ENCODE measurements around the gene CARD9.

CARD9 gene

DNA sequence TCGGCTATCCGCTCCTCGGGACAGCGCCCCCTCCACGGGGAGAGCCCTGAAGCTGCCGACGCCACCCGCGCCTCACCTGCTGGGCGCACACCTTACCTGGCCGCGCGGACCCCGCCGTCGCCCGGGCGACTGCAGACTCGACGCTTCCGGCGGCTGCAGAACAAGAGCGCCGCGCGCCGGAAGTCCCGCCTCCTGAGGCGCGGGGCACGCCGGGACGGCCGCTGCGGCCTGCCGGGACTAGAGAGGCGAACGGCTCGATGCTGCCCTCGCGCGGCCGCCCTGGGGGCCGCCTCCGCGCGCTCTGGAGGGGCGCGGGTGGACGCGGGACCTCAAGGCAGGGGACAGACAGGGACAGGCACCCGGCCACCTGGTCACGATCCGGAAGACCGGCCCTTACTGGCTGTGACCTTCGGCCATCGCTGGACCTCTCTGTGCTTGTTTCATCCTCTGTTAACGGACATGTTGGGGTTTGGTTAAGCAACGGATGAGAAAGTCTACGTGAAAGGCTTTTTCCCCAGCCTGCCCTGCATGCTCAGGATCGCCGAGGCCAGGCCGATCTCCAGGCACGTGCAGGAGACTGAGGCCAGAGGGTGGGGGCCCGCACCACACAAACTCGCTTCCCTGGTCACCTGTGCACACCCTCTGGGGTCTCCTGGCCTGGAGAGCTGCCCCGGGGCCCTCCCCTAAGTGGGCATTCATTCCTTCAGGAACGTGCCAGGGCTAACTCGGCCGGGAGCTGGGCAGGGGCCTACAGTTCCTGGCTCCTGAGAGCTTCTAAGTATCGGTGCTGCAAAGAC, 26.8 kb upstream of the CARD9 start, which contains the start of gene SNAPC4:
Gene SNAPC4 (minus strand): TSS at position 133 of the 797 bp plus-strand sequence. CDS start 1,742 bp downstream, outside the sequence.
- peak; percentile 83 for DNase-seq

DNA sequence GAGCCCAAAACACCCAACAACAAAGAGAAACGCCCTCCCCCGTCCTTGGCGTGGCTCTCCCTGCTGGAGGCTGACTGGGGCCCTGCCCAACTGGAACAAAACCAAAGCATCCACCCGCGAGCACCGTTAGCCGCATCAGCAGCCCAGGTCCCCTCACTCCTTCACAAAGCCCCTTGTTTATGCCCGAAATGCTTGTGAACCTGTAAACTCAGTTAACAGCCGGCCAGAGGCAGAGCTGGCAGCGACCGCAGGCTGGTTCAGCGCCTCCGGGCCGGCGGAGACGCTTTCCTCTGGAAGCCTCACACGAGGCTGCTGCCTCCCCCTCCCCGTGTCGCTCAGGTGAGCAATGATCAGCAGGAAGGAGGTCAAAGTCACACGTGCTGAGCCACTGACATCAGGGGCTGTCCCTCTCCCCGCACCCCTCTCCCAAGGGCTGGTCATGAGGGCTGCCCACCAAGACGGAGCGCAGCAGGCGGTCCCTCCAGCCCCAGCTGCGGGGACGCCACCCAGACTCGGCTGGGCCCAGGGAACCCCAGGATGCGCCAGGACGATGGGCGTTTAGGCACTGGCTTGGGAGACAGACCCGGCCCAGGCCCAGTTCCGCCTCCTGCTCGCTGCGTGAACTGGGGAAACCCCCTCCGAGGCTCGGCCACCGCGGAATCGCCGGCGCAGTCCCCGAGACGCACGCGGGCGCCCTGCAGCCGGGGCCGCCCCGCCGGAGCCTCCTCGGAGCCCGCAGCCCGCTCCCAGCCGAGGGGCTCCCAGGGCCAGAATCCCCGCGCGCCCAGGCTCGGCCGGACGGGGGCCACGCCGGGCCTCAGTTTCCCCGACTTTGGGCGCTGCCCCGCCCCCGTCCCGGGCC, 25.9 kb upstream of the CARD9 start:
- DNase-seq: peak; percentile 20

DNA sequence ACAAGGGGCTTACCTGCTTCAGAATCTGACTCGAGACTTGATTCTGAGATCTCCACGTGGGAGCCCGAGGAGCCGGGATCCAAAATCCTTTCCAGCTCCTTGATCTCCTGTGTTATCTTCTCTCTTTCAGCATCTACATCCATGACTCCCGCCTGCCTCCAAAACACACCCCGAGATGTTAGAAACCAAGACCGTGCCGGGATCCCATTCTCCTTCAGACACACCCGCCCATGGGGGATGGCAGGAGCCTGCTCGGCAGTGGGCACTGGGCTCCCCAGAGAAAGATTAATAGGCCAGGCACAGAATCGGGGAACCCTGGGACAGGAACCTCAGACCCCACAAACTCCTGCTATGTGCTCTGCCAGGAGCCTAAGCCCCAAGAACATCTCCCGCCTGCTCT, 24.8 kb upstream of the CARD9 start:
- DNase-seq: no peak

DNA sequence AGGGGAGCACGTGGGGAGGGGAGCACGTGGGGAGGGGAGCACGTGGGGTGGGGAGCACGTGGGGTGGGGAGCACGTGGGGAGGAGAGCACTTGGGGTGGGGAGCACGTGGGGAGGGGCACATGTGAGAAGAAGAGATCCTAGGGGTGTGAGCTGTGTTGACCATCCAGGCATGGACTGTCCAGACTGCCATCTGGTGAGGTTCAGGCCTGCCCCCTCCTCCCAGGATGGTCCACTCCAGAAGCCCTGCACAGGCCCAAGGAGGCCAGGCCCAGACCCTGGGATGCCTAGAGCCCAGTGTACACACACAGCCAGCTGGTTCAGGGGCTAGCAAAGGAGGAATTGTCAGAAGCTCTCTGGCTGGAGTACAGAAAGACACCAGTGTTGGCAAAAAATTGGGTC, 24.2 kb upstream of the CARD9 start:
- DNase-seq: no peak

DNA sequence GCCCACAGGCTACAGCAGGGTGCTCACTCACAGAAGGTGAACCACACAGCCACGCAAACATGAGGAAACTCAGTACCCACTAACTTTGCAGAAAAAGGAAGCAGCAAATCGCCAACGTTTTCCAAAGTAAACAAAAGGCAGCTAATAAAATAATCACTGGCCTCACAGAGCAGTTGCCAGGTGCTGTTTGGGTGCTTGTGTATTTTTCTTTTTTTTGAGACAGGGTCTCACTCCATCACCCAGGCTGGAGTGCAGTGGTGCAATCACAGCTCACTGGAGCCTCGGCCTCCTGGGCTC, 22.7 kb upstream of the CARD9 start:
- DNase-seq: no peak

DNA sequence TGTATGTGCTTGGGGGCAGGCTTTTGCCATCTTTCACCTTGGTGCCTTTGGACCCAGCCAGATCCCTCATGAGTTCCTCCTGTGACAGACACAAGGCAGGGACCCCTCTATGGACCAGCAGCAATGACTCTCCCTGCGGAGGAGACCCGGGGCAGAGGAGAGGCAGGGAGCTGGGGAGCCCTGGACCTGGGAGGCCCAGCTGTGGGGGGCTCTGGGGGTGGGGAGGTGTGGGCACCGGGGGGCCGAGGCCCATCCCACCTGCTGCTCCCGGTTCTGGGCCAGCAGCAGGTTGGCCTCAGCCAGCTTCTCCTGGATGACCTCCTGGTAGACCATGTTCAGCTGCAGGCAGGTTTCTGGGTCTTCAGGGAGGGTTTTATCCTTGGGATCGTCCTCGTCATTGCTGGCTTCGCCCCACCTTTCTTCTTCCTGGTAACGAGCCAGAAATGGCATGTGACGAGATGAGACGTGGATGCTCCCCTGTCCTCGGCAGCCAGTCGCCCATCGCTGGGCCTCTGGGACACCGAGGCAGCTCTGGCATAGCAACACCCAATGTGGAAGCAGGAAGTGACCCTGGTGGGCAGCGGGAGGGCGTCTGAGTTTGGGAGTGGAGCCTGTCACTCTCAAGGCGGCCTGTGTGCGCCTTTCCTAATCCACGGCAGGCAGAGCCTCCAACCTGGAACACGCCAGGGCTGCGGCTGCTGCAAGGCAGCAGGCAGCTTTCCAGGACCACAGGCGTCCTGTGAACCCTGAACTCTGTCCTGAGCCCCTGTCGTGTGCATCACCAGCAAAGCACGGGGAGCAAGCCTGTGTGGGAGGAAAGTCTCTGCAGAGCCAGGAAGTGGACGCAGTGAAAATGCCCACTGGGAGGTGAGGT, 22.1 kb upstream of the CARD9 start:
- DNase-seq: no peak

DNA sequence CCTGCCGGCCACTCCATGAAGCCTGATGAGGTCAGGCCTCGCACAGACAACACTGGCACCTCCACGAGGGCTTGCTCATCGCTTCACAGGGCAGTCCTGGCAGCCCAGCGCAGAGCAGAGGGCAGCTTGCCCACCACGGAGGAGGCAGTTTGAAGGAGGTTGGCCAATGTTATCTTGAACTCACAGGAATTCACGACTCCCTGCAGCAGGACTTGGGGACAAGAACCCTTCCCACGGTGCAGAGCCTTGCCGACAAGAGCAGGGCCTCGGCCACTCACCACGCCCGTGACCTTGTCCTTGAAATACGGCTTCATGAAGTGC, 21.5 kb upstream of the CARD9 start:
- DNase-seq: no peak

DNA sequence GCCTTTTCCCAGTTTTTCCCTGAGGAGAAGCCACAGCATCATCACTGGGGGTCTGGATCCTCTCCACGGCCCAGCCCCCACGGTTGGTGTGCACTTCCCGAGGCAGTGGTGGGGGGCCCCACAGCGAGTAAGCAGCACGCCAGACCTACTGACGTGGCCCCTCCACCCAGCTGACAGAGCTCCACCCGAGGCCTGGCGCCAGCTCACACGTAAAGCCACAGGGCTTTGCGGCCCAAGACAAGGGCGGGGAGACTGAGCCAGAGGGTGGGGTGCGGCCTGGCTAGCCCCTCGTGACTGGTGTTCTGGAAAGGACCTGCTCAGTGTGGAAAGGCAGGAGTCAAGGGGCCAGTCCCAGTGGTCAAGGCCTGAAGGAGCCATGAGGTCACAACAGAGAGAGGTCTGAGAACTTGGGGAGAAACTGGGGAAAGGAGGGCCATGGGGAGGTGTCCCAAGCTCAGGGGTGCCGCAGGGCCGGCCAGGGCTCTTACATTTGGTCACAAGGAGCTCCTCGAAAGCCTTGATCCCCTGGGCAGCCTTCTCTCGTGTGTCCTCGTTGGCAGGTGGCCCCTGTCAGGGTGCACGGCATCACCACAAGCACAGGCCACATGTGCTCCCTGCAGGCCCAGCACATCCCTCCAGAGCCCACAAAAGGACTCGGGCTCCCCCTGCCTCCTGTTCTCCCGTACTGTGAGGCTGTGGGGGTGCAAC, 21.0 kb upstream of the CARD9 start:
- no peak for DNase-seq

DNA sequence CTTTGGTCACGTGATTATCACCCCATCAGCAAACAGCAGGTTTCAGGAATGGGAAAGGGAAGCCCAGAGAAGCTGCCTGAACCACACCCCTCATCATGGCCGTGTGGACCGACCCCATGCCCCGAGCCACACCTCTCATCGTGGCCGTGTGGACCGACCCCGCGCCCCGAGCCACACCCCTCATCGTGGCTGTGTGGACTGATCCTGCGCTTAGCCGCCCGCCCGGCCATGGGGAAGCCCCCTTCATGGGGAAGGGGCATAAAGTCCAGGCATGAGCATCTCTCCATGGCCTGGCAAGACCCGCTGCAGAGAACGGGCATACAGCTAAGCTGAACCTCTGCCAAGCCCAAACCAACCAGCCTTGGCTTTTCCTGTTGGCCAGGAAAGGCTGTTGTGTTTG, 20.1 kb upstream of the CARD9 start:
- DNase-seq: no peak

DNA sequence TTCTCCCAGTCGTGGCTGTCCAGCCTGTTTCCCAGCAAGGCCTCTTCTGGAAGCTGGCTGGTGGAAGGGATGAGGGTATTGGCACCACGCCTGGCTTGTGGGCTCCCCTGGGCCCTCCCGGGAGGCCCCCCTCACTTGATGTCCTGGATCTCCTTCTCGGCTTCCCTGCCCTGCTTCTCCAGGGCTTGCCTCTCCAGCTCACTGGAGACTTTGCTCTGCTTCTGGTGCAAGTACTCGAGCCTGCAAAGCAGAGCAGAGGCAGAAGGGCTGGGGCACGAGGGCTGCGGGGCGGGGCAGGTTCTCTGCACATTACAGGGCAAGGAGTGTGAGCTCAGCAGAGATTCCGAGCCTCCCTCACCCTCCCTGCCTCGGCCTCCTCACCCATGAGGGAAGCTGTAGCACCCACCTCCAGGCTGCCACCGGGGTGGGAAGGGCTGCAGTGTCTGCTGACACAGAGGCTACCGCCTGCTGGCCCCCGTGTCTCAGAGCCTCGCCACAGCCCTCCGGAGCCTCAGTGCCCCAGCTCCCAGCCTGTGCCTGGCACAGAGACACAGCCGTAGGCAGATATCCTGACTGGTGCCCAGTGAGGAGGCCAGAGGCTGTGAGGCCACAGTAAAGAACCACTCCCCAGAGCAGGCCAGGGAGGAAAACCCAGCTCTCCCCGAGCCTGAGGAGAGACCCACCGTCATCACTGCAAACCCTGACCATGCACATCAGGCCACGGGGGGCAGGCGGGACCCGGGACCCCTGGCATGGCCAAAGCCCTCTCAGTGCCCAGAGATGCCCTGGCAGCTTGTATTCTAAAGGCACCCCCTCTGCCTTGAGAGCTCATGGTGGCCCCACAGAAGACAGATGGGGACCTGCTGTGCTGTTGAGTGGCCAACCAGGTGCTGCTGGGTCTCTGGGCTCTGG, 19.3 kb upstream of the CARD9 start:
- no peak for DNase-seq

DNA sequence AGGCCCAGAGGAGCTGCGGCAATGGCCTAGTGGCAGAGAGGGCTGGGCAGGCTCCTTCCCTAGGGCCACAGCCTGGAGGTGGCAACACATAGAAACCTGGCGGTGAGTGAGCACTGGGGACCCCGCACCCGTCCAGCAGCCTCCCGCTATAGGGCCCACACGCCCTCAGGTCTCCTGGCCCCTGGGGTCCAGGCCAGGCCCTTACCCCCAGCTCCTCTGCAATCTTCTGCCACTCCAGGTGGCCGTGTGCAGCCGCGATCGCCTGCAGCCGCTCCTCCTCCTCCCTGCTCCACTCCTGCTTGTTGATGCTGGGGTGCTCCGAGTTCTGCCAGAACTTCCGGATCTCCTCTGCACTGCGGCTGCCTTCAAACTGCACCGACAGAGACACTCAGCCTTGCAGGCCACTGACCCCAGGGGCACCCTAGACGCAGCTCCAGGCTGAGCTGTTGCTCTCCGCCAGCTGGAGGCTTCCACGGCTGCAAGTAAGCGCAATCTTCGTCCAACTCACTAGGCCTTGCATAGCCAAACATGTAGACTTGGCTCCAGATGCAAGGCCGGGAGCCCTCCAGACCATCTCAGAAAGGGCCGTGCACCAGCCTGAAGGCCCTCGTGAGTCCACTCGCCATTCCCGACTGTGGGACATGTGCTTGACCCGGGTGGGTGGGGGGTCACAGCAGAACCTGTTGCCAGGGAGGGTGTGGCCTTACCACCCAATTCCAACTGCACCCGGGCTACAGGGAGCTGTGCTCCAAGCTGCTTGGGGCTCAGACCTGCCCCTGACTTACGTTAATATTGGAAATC, 18.5 kb upstream of the CARD9 start:
- no peak for DNase-seq

DNA sequence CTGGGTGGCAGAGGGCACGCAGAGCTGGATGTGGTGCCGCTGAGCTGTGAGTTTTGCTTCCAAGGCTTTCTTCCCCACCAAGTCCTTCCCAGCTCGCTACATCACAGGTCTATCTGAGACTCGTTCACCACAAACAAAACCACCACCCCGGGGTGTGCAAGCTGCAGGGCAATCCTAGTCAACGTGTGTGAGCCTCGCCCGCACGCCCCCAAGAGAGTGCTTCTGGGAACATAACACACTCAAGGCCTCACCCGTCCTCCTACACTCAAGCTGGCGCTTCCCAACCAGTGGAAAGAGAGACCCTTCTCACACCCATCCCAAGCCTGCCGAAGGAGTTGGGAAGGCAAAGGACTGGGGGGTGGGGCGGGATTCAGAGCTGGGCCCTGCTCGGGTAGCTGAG, 15.9 kb upstream of the CARD9 start:
- DNase-seq: no peak

DNA sequence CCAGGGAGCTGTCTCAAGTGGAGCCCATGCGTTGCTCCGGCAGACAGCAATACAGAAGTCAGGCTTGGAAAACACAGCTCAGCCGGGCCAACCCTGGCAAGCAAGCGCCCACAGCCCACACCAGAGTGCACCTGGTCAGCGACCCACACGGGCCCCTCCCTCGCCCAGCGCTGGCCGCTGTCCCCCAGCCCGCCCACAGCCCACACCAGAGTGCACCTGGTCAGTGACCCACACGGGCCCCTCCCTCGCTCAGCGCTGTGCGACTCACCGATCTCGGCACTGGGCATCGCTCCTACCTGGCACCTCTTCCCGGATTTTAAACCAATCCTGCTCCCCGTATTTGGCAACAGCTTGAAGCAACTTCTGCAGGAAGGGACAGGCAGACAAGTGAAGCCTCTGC, 13.7 kb upstream of the CARD9 start:
- no peak for DNase-seq

DNA sequence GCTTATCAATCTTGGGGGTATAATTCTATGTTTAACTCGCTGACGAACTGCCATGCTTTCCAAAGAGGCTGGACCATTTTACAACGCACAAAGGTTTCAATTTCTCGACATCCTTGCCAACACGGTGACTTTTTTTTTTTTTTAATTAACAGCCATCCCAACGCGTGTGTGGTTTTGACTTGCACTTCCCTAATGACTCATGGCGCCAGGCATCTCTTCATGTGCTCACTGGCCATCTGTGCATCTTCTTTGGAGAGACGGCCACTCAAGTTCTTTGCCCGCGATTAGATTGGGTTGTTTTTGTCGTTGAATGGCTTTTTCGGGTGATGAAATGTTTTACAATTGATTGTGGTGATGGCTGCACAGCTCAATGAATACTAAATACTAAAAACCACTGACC, 12.5 kb upstream of the CARD9 start:
- no peak for DNase-seq

DNA sequence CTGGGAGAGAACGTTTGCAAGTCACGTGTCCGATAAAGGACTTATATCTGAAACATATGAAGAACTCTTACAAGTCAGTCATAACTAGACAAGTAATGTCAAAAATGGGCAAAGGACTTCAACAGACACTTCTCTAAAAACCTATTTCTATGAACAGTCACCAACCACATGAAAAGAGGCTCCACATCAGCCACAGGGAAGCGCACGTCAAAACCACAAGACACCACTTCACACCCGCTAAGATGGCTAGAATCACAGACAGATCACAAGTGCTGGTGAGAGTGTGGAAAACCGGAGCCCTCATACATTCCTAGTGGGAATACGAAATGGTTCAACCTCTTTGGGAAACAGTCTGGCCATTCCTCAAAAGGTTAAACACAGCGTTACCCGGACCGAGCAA, 11.5 kb upstream of the CARD9 start:
- peak; percentile 46 for DNase-seq

DNA sequence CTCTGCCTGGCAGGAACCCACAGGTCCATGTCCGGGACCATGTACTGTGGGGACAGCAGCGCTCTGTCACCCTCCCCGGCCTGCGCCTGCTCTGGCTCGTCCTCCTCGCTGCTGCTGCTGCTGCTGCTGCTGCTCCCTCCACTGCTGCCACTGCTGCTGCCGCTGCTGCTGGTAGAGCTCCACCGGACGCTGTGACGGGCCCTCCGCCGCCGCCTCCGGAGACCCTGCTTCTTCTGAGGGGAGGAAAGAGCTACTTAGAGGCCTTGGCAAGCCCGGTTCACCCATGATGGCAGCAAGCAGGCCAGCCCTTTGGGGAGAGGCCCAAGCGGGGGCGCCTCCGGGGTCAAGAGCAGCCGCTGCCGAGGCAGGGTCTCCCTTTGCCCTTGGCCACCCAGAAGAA, 10.0 kb upstream of the CARD9 start:
- no peak for DNase-seq

DNA sequence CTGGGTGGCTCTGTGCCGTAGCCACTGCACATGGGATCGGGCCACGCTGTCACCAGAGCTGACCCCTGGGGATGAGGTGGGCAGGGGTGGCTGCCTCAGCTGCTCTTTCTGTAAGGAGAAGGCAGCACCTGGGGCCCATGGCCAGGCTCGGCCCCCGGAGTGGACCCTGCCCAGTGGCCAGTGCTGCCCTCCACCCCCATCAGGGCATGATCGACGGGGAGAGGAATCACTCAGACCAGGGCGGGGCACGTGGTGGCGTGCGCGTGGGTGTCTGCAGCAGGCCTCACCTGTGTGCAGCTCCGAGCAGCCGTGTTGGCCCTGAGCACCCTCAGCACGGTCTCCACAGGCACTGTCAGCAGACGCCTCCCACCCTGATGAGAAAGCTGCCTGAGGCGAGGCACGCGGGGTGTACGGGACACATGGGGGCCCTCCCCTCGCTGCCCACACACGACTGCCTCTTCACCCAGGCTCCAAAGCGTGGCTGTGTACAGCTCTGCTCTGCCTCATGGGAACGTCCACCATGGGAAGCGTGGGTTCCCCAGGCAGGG, 8.6 kb upstream of the CARD9 start:
- DNase-seq: no peak

DNA sequence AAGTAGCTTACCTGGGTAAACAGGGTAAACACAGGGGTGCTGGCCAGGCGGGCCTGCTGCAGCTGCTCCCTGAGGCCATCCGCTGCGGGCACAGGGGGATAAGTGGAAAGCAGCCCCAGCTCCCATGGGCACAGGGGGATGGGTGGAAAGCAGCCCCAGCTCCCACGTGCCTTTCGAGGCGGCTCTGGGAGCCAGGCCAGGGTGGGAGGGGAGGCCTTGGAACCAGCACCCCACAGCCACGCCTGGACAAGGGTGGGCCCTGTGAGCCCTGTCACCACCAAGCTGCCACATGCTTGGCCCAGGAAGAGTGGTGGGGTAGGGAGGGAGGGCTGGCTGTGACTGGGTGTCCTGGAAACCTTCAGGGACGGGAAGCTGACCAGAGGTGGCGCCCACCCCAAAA, 7.8 kb upstream of the CARD9 start:
- no peak for DNase-seq

DNA sequence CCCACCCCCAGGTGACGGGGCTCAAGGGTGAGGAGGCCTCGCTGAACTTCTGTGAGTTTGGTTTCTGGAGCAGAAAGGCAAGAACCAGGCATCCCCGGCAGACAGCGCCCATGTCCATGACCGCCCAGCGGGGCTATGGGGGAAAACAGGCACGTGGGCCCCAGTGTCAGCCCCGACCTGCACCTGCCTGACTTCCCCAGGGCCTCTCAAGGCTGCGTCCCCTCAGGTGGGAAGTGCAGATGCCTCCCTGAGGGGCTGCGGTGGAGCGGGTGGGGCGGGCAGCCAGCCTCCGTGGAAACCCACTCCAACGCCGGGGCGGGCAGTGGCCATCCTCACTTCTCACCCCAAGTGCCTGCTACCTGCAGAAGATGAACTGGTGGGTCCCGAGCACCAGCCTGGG, 6.9 kb upstream of the CARD9 start:
- DNase-seq: no peak

DNA sequence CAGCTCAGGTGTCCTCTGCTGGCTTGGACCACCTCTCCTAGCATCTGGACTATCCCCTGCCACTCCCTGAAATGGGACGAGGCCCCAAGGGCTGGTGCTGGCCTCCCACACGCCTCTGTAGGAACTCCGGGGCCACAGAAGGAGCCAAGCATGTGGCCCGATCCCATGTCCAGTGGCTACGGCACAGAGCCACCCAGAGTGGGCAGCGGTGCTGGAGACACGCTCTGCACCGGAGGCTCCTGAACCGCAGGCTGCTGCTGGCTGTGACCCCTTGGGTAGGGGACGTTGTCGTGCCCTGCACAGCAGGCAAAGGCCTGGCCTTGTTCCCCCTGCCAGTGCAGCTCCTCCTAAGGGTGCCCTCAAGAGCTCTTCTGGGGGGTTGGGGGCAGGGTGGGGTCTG, 6.4 kb upstream of the CARD9 start:
- no peak for DNase-seq

DNA sequence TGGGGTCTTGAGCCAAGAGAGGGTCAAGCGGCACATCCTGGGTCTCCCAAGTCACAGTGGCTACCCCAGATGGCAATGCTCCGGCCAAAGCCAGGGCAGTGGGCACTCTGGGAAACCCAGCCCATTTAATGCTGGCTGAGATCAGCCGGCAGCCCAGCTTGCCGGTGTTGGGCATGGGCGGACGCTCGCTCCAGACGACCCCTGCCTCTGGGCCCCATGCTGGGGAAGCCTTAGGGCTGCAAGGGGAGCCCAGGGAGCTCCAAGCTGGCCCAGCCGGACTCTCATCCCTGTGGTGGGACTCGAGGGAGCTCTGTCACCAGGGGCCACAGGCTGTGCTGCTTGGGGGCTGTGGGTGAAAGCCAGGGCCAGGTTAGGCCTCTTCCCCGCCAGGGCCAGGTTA, 5.9 kb upstream of the CARD9 start:
- DNase-seq: no peak

All from activated gamma-delta T cell treated with Interleukin-2 at 50 U/mL for 16 hours (primary cell).